ENCODE results near the gene HACL1.

HACL1 gene

DNA sequence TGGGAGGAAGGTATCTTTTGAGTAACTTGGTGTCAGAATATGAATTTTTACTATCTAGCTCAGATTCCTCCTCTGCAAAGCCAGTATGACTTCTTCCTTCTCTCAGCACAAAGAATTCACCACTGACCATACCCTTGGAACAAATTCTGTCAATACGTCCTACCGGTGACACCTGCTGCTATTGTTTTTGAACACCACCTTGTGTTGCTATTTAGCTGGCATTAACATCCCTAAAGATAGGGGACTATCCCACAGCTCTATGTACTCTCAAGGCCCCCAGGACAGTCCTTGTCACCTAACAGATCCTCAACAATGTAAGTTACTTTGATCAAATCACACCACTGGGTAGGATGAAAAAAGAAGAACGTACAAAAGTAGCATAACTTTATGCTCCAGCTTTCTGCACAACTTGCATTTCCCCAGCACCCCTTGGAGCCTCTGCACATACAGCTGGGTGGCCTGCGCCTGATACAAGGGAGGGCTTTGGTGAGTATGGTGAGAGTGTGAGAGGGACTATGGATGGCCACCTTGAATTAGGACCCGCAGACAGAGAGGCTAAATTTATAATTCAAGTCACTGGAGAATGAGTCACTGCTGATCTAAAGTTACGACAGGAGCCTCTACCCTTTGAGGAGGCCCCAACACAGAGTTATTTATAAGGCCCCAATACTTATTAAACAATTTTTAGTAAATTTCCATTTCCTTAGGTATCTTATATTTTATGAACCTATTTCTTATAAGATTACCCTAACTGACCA, 77.5 kb downstream of the HACL1 start:
- DNase-seq (ENCODE audit: low read depth) = no peak

DNA sequence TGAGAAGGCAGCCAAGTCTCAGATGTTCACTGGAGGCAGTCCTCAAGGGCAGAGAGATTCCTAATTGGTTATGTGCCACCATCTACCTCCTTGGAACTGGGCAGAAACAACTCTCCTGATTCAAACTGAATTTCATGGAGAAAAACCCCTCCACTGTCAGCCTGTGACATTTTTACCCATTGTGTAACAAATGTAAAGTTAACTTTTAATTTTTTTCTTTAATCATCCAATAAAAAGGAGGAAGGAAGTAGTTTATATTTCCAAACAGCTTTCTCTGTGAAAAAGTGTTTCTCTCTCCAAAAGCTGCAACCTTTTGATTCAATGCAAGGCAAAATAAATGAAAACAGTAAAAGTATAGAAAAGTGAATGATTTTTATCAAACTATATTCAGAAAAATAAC, 79.4 kb downstream of the HACL1 start:
- no peak for DNase-seq (ENCODE audit: low read depth)

DNA sequence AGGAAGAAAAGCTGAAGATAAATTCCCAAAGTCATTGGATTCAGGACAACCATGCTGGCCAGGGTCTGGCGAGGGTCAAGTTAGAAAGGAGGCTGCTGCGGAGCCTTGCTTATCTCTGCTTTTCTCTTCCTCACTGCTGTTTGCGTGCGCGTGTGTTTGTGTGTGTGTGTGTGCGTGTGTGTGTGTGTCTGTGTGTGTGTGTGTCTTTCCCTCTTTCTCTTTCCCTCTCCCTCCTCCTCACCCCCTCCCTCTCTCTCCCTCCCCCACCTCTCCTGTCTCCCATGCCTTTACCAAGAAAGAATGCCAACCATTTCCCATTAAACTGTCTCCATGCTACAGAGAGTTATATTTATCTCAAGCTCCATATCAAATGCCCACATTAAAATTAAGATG, 79.8 kb downstream of the HACL1 start, which contains the start of gene COLQ:
TSS of gene COLQ (minus strand) at position 134 of the 393 bp plus-strand sequence. CDS start at position 53, 81 bp downstream.
- no peak for DNase-seq (ENCODE audit: low read depth)

DNA sequence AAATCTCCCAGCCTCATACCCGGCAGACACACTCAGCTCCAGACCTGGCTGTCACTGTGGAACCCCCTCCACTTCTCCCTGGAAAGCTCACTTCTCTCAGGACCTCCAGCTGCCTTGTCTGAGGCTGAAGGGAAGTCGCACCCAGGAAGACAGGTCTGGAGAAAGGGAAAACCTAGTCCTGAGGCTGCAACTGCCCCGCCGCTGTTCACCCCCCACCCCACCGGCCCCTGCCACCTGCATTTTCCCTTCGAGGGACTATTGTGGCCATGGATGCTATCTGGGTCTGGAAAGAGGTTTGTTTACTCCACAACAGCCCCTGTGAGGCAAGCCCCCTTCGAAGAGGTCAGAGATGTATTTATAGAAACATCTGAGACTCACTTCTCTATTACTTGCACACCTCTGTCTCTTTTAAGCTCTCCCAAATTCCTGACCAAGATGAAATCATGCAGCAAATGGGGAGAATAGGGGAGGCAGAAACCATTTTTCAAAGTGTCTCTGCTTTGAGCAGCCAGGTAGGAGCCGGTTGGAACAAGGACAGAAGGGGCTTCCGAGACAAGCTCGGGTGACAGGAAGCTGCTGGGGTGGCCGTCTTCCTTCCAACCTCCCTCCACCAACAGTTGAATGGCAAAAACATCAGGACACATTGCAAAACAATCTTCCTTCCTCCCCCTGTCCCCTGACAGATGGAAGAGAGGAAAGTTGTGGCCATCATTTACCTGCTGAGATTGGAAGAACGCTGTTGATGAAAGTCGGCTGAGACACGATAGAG, 80.4 kb downstream of the HACL1 start:
- DNase-seq (ENCODE audit: low read depth) = no peak

DNA sequence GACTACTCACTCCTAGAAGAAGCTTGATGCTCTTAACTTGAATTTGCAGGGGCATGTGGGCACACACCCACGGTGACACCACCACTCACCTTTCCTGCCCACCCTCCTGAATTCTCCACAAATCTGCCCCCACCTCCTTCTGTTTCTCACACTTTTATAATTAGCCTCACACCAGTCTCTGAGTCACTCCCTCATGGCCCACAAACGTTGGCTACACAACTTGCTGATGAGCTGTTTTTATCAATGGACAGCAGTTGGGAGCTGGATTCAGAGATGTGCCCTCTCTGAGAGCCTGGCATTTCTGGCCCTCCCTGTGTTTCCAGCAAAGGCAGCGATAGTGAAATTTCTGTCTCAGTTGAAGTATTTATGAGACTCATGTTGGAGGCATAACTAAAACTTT, 81.2 kb downstream of the HACL1 start:
- DNase-seq (ENCODE audit: low read depth) = peak; percentile 15

DNA sequence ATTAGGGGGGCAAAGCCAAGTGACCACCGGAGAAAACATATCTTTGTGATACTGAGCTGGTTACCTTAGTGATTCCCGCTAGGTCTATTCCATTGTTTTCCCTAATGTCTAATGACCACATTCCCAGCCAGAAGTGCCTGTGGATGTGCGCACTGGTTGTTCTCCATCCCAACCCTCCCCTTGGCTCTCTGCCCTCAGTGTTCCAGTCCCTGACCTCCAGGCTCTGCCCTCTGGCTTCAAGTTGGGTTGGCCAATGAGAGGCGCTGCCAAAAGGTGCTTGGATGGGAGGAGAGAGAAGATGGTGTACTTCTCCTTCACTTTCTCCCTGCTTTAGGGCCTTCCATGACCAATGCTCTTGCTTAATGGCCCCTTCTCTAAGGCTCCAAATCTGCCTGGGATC, 82.3 kb downstream of the HACL1 start:
- no peak for DNase-seq (ENCODE audit: low read depth)

DNA sequence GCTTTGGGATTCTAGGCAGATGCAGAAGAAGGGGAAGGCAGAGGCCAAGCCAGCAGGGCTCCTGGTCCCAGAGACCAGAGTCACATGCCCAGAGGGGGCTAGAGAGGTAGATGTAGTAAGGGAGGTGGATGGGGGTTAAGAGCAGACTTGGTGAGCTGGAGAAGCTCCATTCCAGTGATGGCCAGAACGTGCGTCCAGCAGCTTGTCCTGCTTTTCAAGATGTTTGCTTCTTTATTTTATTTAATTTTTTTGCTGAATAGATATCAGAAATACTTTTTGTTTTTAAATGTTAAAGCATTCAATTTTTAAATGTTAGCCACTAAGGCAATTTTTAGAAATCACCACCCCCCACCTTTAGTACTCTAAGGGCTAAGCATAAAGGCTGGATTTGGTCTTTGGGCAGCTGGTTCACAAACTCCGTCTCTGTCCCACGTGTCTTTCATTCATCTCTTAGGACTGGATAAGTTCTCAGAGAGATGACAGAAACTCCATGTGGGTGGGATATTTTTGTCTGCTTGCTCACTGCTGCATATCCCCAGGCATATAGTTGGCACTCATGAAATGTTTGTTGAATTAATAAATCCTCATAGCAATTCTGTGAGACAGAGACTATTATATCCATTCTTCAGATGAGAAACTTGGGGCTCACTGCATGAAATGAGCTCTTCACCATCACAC, 86.6 kb downstream of the HACL1 start:
- DNase-seq (ENCODE audit: low read depth) = no peak

DNA sequence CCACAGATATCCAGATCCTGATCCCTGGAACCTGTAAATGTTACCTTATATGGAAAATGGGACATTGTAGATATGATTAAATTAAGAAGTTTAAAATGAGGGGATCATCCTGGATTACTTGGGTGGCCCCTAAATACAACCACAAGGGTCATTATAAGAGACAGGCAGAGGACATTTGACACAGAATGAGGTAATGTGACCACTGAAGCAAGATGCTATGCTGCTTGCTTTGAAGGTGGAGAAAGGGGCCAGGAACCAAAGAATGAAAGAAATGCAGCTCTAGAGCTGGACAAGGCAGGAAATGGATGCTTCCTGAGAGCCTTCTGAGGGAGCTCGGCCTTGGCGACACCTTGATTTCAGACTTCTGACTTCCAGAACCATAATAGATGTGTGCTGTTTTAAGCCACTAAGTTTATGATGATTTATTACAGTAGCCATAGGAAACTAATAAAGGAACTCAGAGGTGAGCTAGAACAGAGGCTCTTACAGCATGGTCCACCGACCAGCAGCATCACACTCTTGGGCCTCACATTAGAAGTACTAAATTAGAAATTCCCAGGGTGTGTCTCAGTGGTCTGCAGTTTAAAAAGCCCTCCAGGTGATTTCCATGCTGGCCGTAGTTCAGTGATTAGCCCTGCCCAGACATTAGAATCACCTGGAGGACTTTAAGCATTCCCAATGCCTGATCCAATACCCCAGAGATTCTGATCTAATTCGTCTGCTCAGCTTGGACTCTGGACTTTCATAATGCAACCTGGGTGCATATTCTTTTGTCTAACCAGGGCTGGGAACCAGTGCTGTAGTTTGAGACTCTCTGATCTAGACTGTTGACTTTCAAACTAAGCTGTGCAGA, 87.3 kb downstream of the HACL1 start:
- no peak for DNase-seq (ENCODE audit: low read depth)

DNA sequence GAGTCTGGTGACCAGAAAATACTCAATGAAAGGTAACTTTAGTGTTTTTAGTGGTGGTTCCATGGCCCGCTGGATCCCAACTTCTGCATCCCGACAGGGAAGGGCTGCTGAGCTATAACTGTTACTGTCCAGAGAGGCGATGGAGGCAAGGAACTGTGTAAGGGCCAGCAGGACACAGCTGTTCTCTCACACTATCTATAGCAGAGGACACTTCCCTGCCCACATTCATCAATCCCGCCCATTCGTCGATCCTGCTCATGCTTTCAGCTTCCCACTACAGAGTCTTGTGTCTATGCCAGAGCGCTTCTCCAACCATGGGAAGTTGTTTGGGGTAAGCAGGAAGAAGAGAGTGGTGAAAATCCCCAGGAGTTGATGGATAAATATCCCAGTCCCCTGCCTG, 88.3 kb downstream of the HACL1 start:
- DNase-seq (ENCODE audit: low read depth) = no peak

DNA sequence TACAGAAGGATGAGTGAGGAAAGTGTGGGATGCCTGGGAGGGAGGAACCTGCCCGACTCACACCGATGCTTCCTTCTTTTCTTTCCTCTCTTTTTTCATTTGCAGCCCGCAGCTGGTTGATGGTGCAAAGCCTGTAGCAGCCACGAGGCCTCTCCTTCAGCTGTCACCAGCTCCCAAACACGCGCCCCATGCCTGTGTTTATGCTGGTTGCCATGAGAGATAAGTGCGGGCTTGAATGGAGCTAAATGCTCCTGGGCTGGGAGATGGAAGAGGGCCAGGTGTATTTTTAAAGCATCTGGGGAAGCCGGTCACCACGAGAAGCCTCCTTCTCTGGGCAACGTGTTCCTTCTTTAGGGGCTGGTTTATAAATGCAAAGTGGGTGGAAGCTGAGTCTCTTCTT, 89.2 kb downstream of the HACL1 start:
- DNase-seq (ENCODE audit: low read depth) = no peak

DNA sequence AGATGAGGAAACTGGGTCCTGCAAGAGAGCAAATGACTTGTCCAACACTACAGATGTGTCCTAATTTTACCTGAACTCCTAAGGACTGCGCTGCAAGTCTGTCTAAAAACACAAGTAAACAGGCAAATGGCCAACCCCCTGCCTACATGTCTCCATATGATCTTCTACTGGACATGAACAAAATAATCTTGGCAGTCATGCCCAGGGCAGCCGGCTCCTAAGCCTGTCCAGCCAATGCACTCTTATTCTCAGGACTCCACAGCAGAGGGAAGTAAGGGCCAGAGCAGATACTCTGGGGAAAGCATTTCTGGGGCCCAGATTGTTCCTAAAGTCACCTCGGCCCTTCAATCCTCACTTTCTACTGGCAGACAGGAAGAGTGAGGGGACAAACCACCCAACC, 90.2 kb downstream of the HACL1 start:
- no peak for DNase-seq (ENCODE audit: low read depth)

Measured in stimulated activated CD4-positive, alpha-beta T cell treated with anti-CD3 and anti-CD28 coated beads, Interleukin-2, amount 100 ng/mL, for 4 hours (primary cell).